Gastrocnemius medialis (tissue), 4 donors: ENCODE measurements around the gene MMP24.

Experiments used
- CTCF ChIP-seq, 5 experiments: fragments of 450-650 bp in 3 of 5; fragments of 200-600 bp in 2 of 5; sonication (generic) in 2 of 5; IDR thresholded peaks in 4 of 5; conservative IDR thresholded peaks in 1 of 5; 1 replicate in 4 of 5; 2 replicates in 1 of 5; pipeline ENCODE4 v1.5.1; 2016 to 2019; ENCODE audit warnings: antibody characterized with exemption in 5 of 5, mild to moderate bottlenecking in 3 of 5, moderate library complexity in 3 of 5
- POLR2A ChIP-seq, 2 donors: fragments of 450-650 bp; IDR thresholded peaks; one replicate each; pipeline ENCODE4 v1.6.1; 2017; ENCODE audit warnings: antibody characterized with exemption in 2 of 2, mild to moderate bottlenecking in 2 of 2, moderate library complexity in 2 of 2

GRCh38 chr20:35306931-35307517 lies 80.5 kb downstream of the MMP24 start:
- TF ChIP-seq POLR2A (IDR thresholded peaks at IDR 0.05) (no peak), CTCF (IDR thresholded peaks at IDR 0.05 in 4 of 5, conservative IDR thresholded peaks at IDR 0.05 in 1 of 5) (peak in 3 of 5 experiments; percentile 29 to 55 (median 50))
